Smooth muscle cell of the brain vasculature (primary cell): ENCODE data around the gene SH3BP4.

ENCODE experiments used
- DNase-seq: peaks from one replicate; pipeline ENCODE4 v3.0.0-alpha.2; 2012; ENCODE audit warnings: low read depth, low spot score

The SH3BP4 gene

GRCh38 chr2:234998404-234999211, 46.8 kb downstream of the SH3BP4 start:
- DNase-seq, result no peak

- no peak for DNase-seq
These were observed 48.1 kb downstream of the SH3BP4 start for GRCh38 chr2:234999740-235000425.

- DNase-seq, result no peak
These were observed 48.8 kb downstream of the SH3BP4 start for GRCh38 chr2:235000426-235001236.

GRCh38 chr2:235001237-235002133, 49.7 kb downstream of the SH3BP4 start:
- no peak for DNase-seq

GRCh38 chr2:235002198-235003095, 50.6 kb downstream of the SH3BP4 start:
- DNase-seq, result no peak

GRCh38 chr2:235003096-235003775, 51.4 kb downstream of the SH3BP4 start:
- no peak for DNase-seq

- no peak for DNase-seq
These were observed 52.6 kb downstream of the SH3BP4 start for GRCh38 chr2:235004329-235004903.

- no peak for DNase-seq
These were observed 53.2 kb downstream of the SH3BP4 start for GRCh38 chr2:235005023-235005422.

GRCh38 chr2:235005603-235006259, 53.9 kb downstream of the SH3BP4 start:
- no peak for DNase-seq

- no peak for DNase-seq
These were observed 54.6 kb downstream of the SH3BP4 start for GRCh38 chr2:235006461-235006860.

- no peak for DNase-seq
These were observed 55.2 kb downstream of the SH3BP4 start for GRCh38 chr2:235006986-235007385.

GRCh38 chr2:235007664-235008457, 56.0 kb downstream of the SH3BP4 start:
- DNase-seq, result no peak

- DNase-seq, result no peak
These were observed 56.8 kb downstream of the SH3BP4 start for GRCh38 chr2:235008584-235009044.

- no peak for DNase-seq
These were observed 57.3 kb downstream of the SH3BP4 start for GRCh38 chr2:235009081-235009480.

- no peak for DNase-seq
These were observed 58.4 kb downstream of the SH3BP4 start for GRCh38 chr2:235010117-235010714.

- DNase-seq, result no peak
These were observed 59.8 kb downstream of the SH3BP4 start for GRCh38 chr2:235011607-235011928.

GRCh38 chr2:235011929-235012631, 60.3 kb downstream of the SH3BP4 start:
- no peak for DNase-seq
